Measurements from ENCODE around the gene ZNF213.

GRCh38 chr16:3092501-3092941 lies 42.3 kb upstream of the ZNF213 start:
- no peak for TF ChIP-seq EZH2 (IDR thresholded peaks at IDR 0.05; ENCODE audit: borderline replicate concordance, insufficient read depth, low read length, poor library complexity, severe bottlenecking)
- no peak for TF ChIP-seq CTCF (IDR thresholded peaks at IDR 0.05; ENCODE audit: poor library complexity, severe bottlenecking)
